Measurements from ENCODE around the gene C16orf96.

The C16orf96 gene

GRCh38 chr16:4615384-4616046 lies 59.4 kb downstream of the C16orf96 start:
- in situ Hi-C loops (cut with MboI; ENCODE audit: low sequenced_read_pairs), result no loop called here

- in situ Hi-C loops (cut with MboI; ENCODE audit: low sequenced_read_pairs), result no loop called here
These were observed 60.1 kb downstream of the C16orf96 start for GRCh38 chr16:4616047-4616811.

- in situ Hi-C loops (cut with MboI; ENCODE audit: low sequenced_read_pairs), result no loop called here
These were observed 61.7 kb downstream of the C16orf96 start for GRCh38 chr16:4617880-4618279.

- in situ Hi-C loops (cut with MboI; ENCODE audit: low sequenced_read_pairs), result no loop called here
These were observed 62.7 kb downstream of the C16orf96 start for GRCh38 chr16:4618645-4619418.

GRCh38 chr16:4623593-4623992 lies 67.5 kb downstream of the C16orf96 start:
- in situ Hi-C loops (cut with MboI; ENCODE audit: low sequenced_read_pairs), result no loop called here

- in situ Hi-C loops (cut with MboI; ENCODE audit: low sequenced_read_pairs), result no loop called here
These were observed 68.1 kb downstream of the C16orf96 start, which contains the start of gene MGRN1 for GRCh38 chr16:4624015-4624826. TSS of gene MGRN1 (plus strand) at chr16:4624826. CDS start at chr16:4624961, 135 bp downstream.

GRCh38 chr16:4624827-4625559 lies 68.9 kb downstream of the C16orf96 start:
- in situ Hi-C loops (cut with MboI; ENCODE audit: low sequenced_read_pairs), result no loop called here

GRCh38 chr16:4625560-4626159 lies 69.5 kb downstream of the C16orf96 start:
- in situ Hi-C loops (cut with MboI; ENCODE audit: low sequenced_read_pairs), result no loop called here

- in situ Hi-C loops (cut with MboI; ENCODE audit: low sequenced_read_pairs), result no loop called here
These were observed 70.3 kb downstream of the C16orf96 start for GRCh38 chr16:4626396-4626795.

GRCh38 chr16:4628283-4628682 lies 72.1 kb downstream of the C16orf96 start:
- in situ Hi-C loops (cut with MboI; ENCODE audit: low sequenced_read_pairs), result no loop called here

- in situ Hi-C loops (cut with MboI; ENCODE audit: low sequenced_read_pairs), result no loop called here
These were observed 75.3 kb downstream of the C16orf96 start for GRCh38 chr16:4631444-4631843.

- in situ Hi-C loops (cut with MboI; ENCODE audit: low sequenced_read_pairs), result no loop called here
These were observed 77.9 kb downstream of the C16orf96 start for GRCh38 chr16:4633910-4634635.

GRCh38 chr16:4634768-4635167 lies 78.6 kb downstream of the C16orf96 start:
- in situ Hi-C loops (cut with MboI; ENCODE audit: low sequenced_read_pairs), result no loop called here

GRCh38 chr16:4636196-4636595 lies 80.1 kb downstream of the C16orf96 start:
- in situ Hi-C loops (cut with MboI; ENCODE audit: low sequenced_read_pairs), result no loop called here

- in situ Hi-C loops (cut with MboI; ENCODE audit: low sequenced_read_pairs), result no loop called here
These were observed 81.5 kb downstream of the C16orf96 start for GRCh38 chr16:4637501-4638166.

GRCh38 chr16:4639899-4640509 lies 83.9 kb downstream of the C16orf96 start:
- in situ Hi-C loops (cut with MboI; ENCODE audit: low sequenced_read_pairs), result no loop called here

- in situ Hi-C loops (cut with MboI; ENCODE audit: low sequenced_read_pairs), result no loop called here
These were observed 84.6 kb downstream of the C16orf96 start for GRCh38 chr16:4640572-4641305.

Measured in HL-60/S4 treated with retinoic acid at 250 ng/mL for 4 days and 3 days (cell line).